ENCODE measurements around the gene PPM1M.

The PPM1M gene, protein sequence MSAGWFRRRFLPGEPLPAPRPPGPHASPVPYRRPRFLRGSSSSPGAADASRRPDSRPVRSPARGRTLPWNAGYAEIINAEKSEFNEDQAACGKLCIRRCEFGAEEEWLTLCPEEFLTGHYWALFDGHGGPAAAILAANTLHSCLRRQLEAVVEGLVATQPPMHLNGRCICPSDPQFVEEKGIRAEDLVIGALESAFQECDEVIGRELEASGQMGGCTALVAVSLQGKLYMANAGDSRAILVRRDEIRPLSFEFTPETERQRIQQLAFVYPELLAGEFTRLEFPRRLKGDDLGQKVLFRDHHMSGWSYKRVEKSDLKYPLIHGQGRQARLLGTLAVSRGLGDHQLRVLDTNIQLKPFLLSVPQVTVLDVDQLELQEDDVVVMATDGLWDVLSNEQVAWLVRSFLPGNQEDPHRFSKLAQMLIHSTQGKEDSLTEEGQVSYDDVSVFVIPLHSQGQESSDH

GRCh38 chr3:52245322-52246263 is at the start of gene PPM1M:
PPM1M (plus strand) TSS chr3:52245759; CDS start chr3:52245825, 66 bp downstream.
- DNase-seq: peak in 1 of 2 experiments; percentile 42

DNA sequence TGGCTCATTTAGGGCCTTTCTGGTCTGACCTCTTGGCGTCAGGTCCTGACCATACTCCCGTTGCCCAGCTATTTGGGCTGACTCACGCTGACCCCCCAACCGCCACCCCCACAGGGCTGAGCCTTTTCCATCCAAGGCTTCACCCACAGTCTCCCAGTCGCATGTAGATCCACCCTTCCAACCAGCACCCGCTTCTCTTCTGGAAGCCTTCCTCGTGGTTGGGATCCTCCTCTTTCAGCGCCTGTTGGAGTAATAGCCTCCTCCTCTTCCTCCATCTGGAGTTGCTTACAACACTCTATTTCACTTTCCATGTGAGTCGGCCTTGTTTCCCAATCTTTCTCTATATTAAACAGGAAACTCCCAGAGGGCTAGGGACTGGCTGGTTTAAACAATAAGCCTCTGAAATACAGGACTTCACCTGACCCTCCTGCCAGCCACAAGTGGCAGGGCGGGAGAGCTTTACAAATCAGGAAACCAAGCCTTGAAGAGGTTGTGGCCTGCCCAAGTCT is 49.7 kb upstream of the PPM1M start:
- no peak for DNase-seq

DNA sequence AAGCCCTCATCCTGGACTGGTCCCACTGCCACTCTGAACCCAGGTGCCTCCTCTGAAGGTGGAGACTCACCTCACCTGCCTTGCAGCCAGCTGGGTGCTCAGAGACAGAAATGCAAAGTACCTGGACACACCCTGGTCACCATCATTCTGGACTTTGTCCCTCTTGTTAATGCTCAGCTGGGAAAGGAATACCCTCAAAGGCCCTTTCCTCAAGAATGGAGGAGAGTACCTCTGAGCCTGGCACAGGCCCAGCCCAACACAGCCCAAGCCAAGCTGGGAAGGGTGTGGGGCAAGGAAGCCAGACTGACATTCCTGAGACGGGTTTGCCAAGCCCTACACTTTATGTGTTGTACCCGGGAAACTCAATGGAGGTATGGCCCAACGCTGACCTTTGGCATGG is 48.6 kb upstream of the PPM1M start:
- DNase-seq: no peak

GRCh38 chr3:52197499-52197841 is 48.1 kb upstream of the PPM1M start:
- no peak for DNase-seq

GRCh38 chr3:52197842-52198625 is 47.5 kb upstream of the PPM1M start, which contains the start of gene ALAS1:
ALAS1 (plus strand) TSS chr3:52198160; CDS start chr3:52199242, 1,082 bp downstream.
- DNase-seq: peak; percentile 80 to 82

- no peak for DNase-seq
Observed at GRCh38 chr3:52198643-52199608, 46.6 kb upstream of the PPM1M start.

GRCh38 chr3:52200981-52201679 is 44.4 kb upstream of the PPM1M start:
- no peak for DNase-seq

DNA sequence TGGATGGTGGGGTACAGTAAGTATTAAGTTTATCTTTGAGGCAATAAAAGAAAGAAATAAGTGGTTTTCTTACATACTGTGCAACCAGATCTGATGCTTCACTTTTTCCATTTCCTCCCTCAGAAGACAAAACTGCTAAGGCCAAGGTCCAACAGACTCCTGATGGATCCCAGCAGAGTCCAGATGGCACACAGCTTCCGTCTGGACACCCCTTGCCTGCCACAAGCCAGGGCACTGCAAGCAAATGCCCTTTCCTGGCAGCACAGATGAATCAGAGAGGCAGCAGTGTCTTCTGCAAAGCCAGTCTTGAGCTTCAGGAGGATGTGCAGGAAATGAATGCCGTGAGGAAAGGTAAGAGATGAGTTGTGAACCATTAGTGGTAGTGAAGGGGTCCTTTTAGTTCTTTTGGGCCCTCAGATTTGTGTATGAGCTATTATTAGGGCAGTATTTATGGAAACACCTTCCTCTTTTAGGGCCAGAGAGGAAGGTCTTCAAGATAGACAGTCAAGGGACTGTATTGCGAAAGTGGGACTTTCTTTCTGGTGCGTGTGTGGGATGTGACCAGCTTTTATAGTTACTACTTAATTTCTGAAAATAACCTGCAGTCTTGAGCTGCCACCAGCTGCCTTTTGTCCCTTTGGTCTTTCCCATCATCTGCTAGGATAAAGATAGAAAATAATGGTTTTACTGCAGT is 43.0 kb upstream of the PPM1M start:
- no peak for DNase-seq

- DNase-seq: no peak
Observed at GRCh38 chr3:52203701-52204100, 41.9 kb upstream of the PPM1M start.

- peak; percentile 74 to 91 for DNase-seq
Observed at GRCh38 chr3:52204337-52205073, 41.1 kb upstream of the PPM1M start.

DNA sequence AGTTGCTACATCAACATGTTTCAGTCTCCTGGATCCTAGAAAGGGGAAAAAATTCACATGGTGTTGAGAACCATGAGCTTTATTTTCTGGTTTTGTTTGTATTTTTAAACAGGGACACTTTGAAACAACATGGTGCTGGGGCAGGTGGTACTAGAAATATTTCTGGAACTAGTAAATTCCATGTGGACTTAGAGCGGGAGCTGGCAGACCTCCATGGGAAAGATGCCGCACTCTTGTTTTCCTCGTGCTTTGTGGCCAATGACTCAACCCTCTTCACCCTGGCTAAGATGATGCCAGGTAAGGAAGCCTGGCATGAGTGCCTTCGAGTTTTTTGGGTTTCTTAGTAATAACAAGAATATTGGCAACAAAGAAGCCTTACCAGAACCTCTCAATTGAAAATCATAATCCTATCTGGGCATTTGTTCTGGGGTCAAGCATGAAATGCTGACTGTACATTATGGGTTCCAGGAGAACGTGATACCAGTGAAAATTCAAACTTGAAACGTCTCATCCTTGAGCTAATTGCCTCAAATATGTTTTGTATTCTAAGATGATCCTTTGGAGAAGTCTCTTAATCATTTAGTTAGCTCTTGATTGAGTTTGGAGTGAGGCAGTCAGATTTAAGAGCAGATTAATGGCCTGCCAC is 39.7 kb upstream of the PPM1M start:
- no peak for DNase-seq

- no peak for DNase-seq
Observed at GRCh38 chr3:52208556-52208955, 37.0 kb upstream of the PPM1M start.

- DNase-seq: no peak
Observed at GRCh38 chr3:52210037-52210436, 35.5 kb upstream of the PPM1M start.

- no peak for DNase-seq
Observed at GRCh38 chr3:52210550-52211046, 35.0 kb upstream of the PPM1M start.

DNA sequence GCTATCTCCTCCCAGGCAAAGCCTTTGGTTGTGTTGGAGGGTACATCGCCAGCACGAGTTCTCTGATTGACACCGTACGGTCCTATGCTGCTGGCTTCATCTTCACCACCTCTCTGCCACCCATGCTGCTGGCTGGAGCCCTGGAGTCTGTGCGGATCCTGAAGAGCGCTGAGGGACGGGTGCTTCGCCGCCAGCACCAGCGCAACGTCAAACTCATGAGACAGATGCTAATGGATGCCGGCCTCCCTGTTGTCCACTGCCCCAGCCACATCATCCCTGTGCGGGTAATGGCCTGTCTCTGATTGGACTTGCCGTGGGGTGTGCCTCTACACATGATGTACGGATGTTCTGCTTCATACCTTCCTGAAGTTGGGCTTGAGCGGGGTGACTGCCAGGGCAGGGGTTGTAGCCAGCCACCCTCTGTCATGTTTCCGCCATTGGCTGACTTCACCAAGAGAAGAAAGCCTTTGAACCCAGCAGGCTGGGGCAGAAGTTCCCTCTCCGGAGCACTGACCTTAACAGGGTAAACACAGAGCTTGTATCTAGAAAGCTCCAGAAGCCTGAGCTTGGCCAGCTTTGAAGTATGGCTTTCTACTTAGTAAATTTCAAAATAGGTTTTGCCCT is 34.2 kb upstream of the PPM1M start:
- no peak for DNase-seq

DNA sequence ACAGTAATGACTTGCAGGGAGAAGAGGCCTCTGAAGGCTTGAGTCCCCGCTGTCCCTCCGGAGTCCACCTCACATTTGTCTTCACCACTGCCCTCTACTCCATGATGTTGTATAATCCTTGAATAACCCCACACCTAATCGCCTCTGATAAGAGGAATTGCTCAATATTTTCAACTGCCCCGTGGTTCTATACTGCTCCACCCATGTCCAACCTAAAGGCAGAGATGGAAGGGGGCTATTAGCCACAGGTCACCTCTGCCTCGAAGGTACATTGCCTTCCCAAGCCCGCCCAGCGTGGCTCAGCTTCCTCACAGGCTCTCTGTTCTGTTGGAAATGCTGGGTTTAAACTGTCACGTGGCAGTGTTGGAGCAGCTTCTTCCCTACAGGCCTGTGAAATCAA is 32.6 kb upstream of the PPM1M start:
- DNase-seq: no peak

GRCh38 chr3:52213901-52214300 is 31.7 kb upstream of the PPM1M start:
- no peak for DNase-seq

DNA sequence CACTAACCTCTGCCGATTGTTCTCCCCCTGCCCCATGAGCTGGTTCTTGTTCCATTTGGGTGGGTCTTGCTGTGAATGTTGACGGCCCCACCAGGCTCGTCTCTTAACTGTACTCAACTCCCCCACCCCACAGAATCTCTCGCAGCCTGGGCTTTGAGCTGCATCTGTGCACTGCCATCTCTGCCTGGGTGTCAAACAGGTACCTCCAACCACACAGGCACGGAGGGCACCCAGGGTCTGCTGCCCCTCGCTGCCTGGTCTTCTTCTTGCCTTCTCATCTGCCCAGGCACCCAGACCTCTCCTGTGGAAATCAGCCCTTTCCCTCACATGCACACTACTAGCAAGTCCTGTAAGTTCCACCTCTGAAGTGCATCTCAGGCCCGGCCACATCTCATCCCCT is 30.2 kb upstream of the PPM1M start:
- no peak for DNase-seq
